HepG2 (cell line): Measurements from ENCODE around the gene CIAO3. TPM values are rescaled to one million over a fixed set of nuclear protein-coding genes. Genes with fewer than 3 reads are reported as not detected.

Experiments used
- ARNT2 ChIP-seq: sonication (generic); formaldehyde crosslinking; IDR thresholded peaks from 2 replicates; pipeline ENCODE4 v1.8.0; 2022; ENCODE audit warnings: mild to moderate bottlenecking, low read depth, missing genetic modification reagents, moderate library complexity
- ETV6 ChIP-seq: sonication (generic); formaldehyde crosslinking; conservative IDR thresholded peaks from 2 replicates; pipeline ENCODE4 v1.4.0; 2020; ENCODE audit warnings: missing genetic modification reagents
- KMT2A ChIP-seq: sonication (generic); formaldehyde crosslinking; IDR thresholded peaks from 2 replicates; pipeline ENCODE4 v1.4.0; 2020; ENCODE audit warnings: missing genetic modification reagents
- MATR3 ChIP-seq: sonication (generic); formaldehyde crosslinking; IDR thresholded peaks from 2 replicates; pipeline ENCODE4 v1.4.0; 2020; ENCODE audit warnings: missing genetic modification reagents
- MXD4 ChIP-seq: IDR thresholded peaks from 2 replicates; pipeline ENCODE4 v1.6.1; 2016; ENCODE audit warnings: mild to moderate bottlenecking, missing biosample characterization, missing genetic modification reagents
- MYC ChIP-seq: sonication (generic); formaldehyde crosslinking; IDR thresholded peaks from 2 replicates; pipeline ENCODE4 v1.9.0; 2021; ENCODE audit warnings: missing genetic modification reagents, borderline replicate concordance
- PHF8 ChIP-seq: sonication (generic); formaldehyde crosslinking; IDR thresholded peaks from 2 replicates; pipeline ENCODE4 v1.5.0; 2020; ENCODE audit warnings: missing genetic modification reagents
- PRDM15 ChIP-seq: sonication (generic); formaldehyde crosslinking; IDR thresholded peaks from 2 replicates; pipeline ENCODE4 v1.4.0; 2020; ENCODE audit warnings: missing genetic modification reagents
- TBX3 ChIP-seq: fragments of 450-650 bp; IDR thresholded peaks from 2 replicates; pipeline ENCODE4 v1.6.1; 2017; ENCODE audit warnings: antibody characterized with exemption, mild to moderate bottlenecking, inconsistent platforms, borderline replicate concordance
- TSC22D2 ChIP-seq: sonication (generic); formaldehyde crosslinking; IDR thresholded peaks from 2 replicates; pipeline ENCODE4 v1.5.1; 2020; ENCODE audit warnings: missing genetic modification reagents, mild to moderate bottlenecking, borderline replicate concordance
- ZBTB7B ChIP-seq: sonication (generic); formaldehyde crosslinking; IDR thresholded peaks from 2 replicates; pipeline ENCODE4 v1.4.0; 2020; ENCODE audit warnings: missing genetic modification reagents
- ZFX ChIP-seq: sonication (generic); formaldehyde crosslinking; IDR thresholded peaks from 2 replicates; pipeline ENCODE4 v1.4.0; 2020; ENCODE audit warnings: mild to moderate bottlenecking, low read depth, missing genetic modification reagents, moderate library complexity
- ZFY ChIP-seq: sonication (generic); formaldehyde crosslinking; IDR thresholded peaks from 2 replicates; pipeline ENCODE4 v1.4.0; 2020; ENCODE audit warnings: missing genetic modification reagents
- ZNF558 ChIP-seq: sonication (generic); formaldehyde crosslinking; IDR thresholded peaks from 2 replicates; pipeline ENCODE4 v1.9.0; 2022; ENCODE audit warnings: mild to moderate bottlenecking, missing genetic modification reagents, borderline replicate concordance
- ZNF709 ChIP-seq: sonication (generic); formaldehyde crosslinking; IDR thresholded peaks from 2 replicates; pipeline ENCODE4 v1.5.0; 2020; ENCODE audit warnings: mild to moderate bottlenecking, missing genetic modification reagents
- ZNF841 ChIP-seq: sonication (generic); formaldehyde crosslinking; IDR thresholded peaks from 2 replicates; pipeline ENCODE4 v1.8.1; 2023; ENCODE audit warnings: missing genetic modification reagents, borderline replicate concordance
- polyA plus RNA-seq, 8 experiments: library from polyadenylated mRNA; depleted of rRNA in 3 of 8; stranded (reverse) in 7 of 8; unstranded in 1 of 8; fragments of >200 nt; fragmentation: Illumina TruSeq in 4 of 8; extraction: Trizol in 4 of 8; gene quantifications; 2 replicates each; pipeline versions ENCODE4 v1.2.1 to v1.2.3, GENCODE V29; 2011 to 2016; ENCODE audit warnings: low read depth in 4 of 8, missing spikeins in 1 of 8, mixed read lengths in 1 of 8; ENCODE audit not compliant: insufficient read depth in 1 of 8
- total RNA-seq, 5 experiments: library from RNA; depleted of rRNA; stranded (reverse); fragments of >200 nt; fragmentation: Illumina TruSeq; extraction: Trizol; gene quantifications; 2 replicates each; pipeline ENCODE4 v1.2.3, GENCODE V29; 2016; ENCODE audit warnings: low read depth in 1 of 5
- TF ChIP-seq, protein P1 (sequence below): sonication (generic); formaldehyde crosslinking; IDR thresholded peaks from 2 replicates; pipeline ENCODE4 v1.5.1; 2020; ENCODE audit warnings: mild to moderate bottlenecking, missing genetic modification reagents, moderate library complexity
- TF ChIP-seq, protein P2 (sequence below): IDR thresholded peaks from 2 replicates; pipeline ENCODE4 v1.6.1; 2016; ENCODE audit warnings: missing biosample characterization, missing genetic modification reagents, low read depth

CIAO3 gene
- total and polyA plus RNA-seq, 2 of the 13 experiments (the other 11 are each of a cell fraction or from before 2014, with no cell fraction given): 21.7 to 25.0 TPM

- 0 out of 2 replicates have a peak, but pooled peaks have one; percentile 17 for TF ChIP-seq PRDM15 (CRISPR knock-in tag)
- TF ChIP-seq, protein P1, sequence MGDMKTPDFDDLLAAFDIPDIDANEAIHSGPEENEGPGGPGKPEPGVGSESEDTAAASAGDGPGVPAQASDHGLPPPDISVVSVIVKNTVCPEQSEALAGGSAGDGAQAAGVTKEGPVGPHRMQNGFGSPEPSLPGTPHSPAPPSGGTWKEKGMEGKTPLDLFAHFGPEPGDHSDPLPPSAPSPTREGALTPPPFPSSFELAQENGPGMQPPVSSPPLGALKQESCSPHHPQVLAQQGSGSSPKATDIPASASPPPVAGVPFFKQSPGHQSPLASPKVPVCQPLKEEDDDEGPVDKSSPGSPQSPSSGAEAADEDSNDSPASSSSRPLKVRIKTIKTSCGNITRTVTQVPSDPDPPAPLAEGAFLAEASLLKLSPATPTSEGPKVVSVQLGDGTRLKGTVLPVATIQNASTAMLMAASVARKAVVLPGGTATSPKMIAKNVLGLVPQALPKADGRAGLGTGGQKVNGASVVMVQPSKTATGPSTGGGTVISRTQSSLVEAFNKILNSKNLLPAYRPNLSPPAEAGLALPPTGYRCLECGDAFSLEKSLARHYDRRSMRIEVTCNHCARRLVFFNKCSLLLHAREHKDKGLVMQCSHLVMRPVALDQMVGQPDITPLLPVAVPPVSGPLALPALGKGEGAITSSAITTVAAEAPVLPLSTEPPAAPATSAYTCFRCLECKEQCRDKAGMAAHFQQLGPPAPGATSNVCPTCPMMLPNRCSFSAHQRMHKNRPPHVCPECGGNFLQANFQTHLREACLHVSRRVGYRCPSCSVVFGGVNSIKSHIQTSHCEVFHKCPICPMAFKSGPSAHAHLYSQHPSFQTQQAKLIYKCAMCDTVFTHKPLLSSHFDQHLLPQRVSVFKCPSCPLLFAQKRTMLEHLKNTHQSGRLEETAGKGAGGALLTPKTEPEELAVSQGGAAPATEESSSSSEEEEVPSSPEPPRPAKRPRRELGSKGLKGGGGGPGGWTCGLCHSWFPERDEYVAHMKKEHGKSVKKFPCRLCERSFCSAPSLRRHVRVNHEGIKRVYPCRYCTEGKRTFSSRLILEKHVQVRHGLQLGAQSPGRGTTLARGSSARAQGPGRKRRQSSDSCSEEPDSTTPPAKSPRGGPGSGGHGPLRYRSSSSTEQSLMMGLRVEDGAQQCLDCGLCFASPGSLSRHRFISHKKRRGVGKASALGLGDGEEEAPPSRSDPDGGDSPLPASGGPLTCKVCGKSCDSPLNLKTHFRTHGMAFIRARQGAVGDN: peak; percentile 67
- peak; percentile 74 for TF ChIP-seq ZFY (CRISPR knock-in tag)
- peak; percentile 62 for TF ChIP-seq MXD4 (CRISPR knock-in tag)
- peak; percentile 75 for TF ChIP-seq PHF8 (CRISPR knock-in tag)
- peak; percentile 38; the same call in 1 of the 2 replicates for TF ChIP-seq ARNT2 (CRISPR knock-in tag)
- TF ChIP-seq MYC: peak; percentile 48; the same call in 1 of the 2 replicates
- peak; percentile 28; the same call in 1 of the 2 replicates for TF ChIP-seq KMT2A (CRISPR knock-in tag)
- peak; percentile 54 for TF ChIP-seq ZFX (CRISPR knock-in tag)
- TF ChIP-seq, protein P2, sequence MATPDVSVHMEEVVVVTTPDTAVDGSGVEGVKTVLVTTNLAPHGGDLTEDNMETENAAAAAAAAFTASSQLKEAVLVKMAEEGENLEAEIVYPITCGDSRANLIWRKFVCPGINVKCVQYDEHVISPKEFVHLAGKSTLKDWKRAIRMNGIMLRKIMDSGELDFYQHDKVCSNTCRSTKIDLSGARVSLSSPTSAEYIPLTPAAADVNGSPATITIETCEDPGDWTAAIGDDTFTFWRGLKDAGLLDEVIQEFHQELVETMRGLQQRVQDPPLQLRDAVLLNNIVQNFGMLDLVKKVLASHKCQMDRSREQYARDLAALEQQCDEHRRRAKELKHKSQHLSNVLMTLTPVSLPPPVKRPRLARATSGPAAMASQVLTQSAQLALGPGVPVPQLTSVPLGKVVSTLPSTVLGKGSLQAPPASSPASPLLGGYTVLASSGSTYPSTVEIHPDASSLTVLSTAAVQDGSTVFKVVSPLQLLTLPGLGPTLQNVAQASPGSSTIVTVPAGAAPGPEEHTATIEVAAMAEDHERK (CRISPR knock-in tag): peak; percentile 85
- TF ChIP-seq ZNF841 (CRISPR knock-in tag): no peak
- peak; percentile 67; the same call in 1 of the 2 replicates for TF ChIP-seq ZNF709 (CRISPR knock-in tag)
- TF ChIP-seq TBX3: no peak
- no peak for TF ChIP-seq TSC22D2 (CRISPR knock-in tag)
- TF ChIP-seq MATR3: no peak
- no peak; the same call in 1 of the 2 replicates for TF ChIP-seq ETV6 (CRISPR knock-in tag)
- no peak for TF ChIP-seq ZBTB7B (CRISPR knock-in tag)
- 0 out of 2 replicates have a peak, but pooled peaks have one; percentile 48 for TF ChIP-seq ZNF558 (CRISPR knock-in tag)
Observed at GRCh38 chr16:788399-789126, 47.8 kb upstream of the CIAO3 start, which contains the start of gene CHTF18 (continued).
